Esophagus muscularis mucosa (tissue), 4 donors: ENCODE results near the gene TENM4. TPM values are rescaled to one million over a fixed set of nuclear protein-coding genes. Genes with fewer than 3 reads are reported as not detected.
A peak's percentile ranks its signal among the peaks of the same experiment; 100 is the strongest.

ENCODE experiments used
- DNase-seq: peaks from one replicate; pipeline ENCODE4 v3.0.0-alpha.2; 2017; ENCODE audit errors: extremely low spot score
- H3K27ac ChIP-seq, 4 donors: fragments of 200-600 bp; sonication (generic); replicated peaks in 1 of 4; 1 replicate in 3 of 4; 2 replicates in 1 of 4; pipeline ENCODE4 v1.5.1; 2016 to 2019; ENCODE audit warnings: mild to moderate bottlenecking in 1 of 4
- H3K27me3 ChIP-seq, 4 donors: fragments of 200-600 bp; sonication (generic); one replicate each; pipeline versions ENCODE4 v1.5.1 to v1.6.0; 2016 to 2019
- H3K36me3 ChIP-seq, 4 donors: fragments of 200-600 bp; sonication (generic); one replicate each; pipeline ENCODE4 v1.5.1; 2016 to 2019
- H3K4me1 ChIP-seq, 4 donors: fragments of 200-600 bp; sonication (generic); one replicate each; pipeline ENCODE4 v1.5.1; 2016 to 2019
- H3K4me3 ChIP-seq, 4 donors: fragments of 200-600 bp; sonication (generic); 1 replicate in 2 of 4; 2 replicates in 2 of 4; pipeline ENCODE4 v1.5.1; 2016 to 2019; ENCODE audit warnings: mild to moderate bottlenecking in 4 of 4, moderate library complexity in 1 of 4
- H3K9me3 ChIP-seq, 4 donors: fragments of 200-600 bp; sonication (generic); 1 replicate in 3 of 4; 2 replicates in 1 of 4; pipeline ENCODE4 v1.5.1; 2016 to 2019
- CTCF ChIP-seq, 3 experiments: fragments of 200-600 bp in 2 of 3; fragments of 450-650 bp in 1 of 3; sonication (generic) in 2 of 3; IDR thresholded peaks; one replicate each; pipeline ENCODE4 v1.5.1; 2017 to 2019; ENCODE audit warnings: antibody characterized with exemption in 3 of 3, mild to moderate bottlenecking in 2 of 3, moderate library complexity in 1 of 3
- EP300 ChIP-seq: sonication (generic); formaldehyde crosslinking; IDR thresholded peaks from one replicate; pipeline ENCODE4 v1.6.1; 2017; ENCODE audit warnings: antibody characterized with exemption
- POLR2A ChIP-seq: fragments of 450-650 bp; IDR thresholded peaks from one replicate; pipeline ENCODE4 v1.6.1; 2017; ENCODE audit warnings: antibody characterized with exemption, moderate library complexity, mild to moderate bottlenecking, low read depth
- POLR2AphosphoS5 ChIP-seq, 2 donors: sonication (generic); formaldehyde crosslinking; IDR thresholded peaks; one replicate each; pipeline ENCODE4 v1.6.1; 2017; ENCODE audit warnings: antibody characterized with exemption in 2 of 2
- WGBS: methylation state at CpG from one replicate; pipeline ENCODE4 v1.1.5; 2018; 5-methylcytosine and 5-hydroxymethylcytosine counted together
- intact Hi-C: fragments of 100-400 bp; cut with DNase I; formaldehyde crosslinking; loops from one replicate; pipeline ENCODE4 v1.15.1; 2023
- total RNA-seq, 4 donors: library from RNA; depleted of rRNA; stranded (reverse); fragments of >200 nt; gene quantifications; one replicate each; pipeline versions ENCODE4 v1.1.0 to v1.2.1, GENCODE V29; 2016

The TENM4 gene
- total RNA-seq, 4 donors from 2014 or later = 4.1 to 9.6 (median 8.0) TPM

DNA sequence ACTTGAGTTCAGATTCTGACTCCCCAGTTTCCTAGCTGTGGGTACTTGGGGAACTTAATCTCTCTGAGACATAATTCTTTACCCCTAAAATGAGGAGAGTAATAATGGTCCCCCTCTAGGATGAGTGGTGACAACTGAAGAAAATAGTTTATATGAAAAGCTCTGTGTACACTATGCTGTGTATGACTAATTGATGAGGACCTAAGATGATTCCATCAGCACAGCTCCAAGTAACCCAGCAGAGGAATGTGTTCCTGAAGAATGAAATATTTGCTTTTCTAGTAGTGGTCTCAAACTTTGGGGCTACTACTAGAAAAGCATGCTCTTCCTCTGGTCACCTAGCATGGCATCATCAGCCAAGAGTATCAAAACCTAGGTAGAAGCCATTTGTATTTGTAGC lies 648.9 kb downstream of the TENM4 start:
- intact Hi-C loops = loop anchor here (10.0 kb wide), 2 partner anchors 147 to 163 kb away; no protein-coding TSS in a partner anchor

GRCh38 chr11:78791254-78791653 lies 649.6 kb downstream of the TENM4 start:
- H3K9me3 ChIP-seq = no peaks in the 10 kb centered on the region
- H3K4me1 ChIP-seq = peaks cover 0 to 16% (median 5%) of the 10 kb centered on the region in 4 donors
- 60% methylated on average over 1 of the region's 1 CpG for WGBS
- TF ChIP-seq CTCF (IDR thresholded peaks at IDR 0.05) = no peak
- TF ChIP-seq POLR2A = no peak
- TF ChIP-seq EP300 = no peak
- no peak for TF ChIP-seq POLR2AphosphoS5 (IDR thresholded peaks at IDR 0.05)
- H3K27ac ChIP-seq = peak overlapping the region in 2 of 4 donors; percentile 0 to 39
- H3K36me3 ChIP-seq = no peaks in the 10 kb centered on the region
- intact Hi-C loops = loop anchor here (10.0 kb wide), 2 partner anchors 146 to 164 kb away; no protein-coding TSS in a partner anchor
- no peak overlapping the region for H3K4me3 ChIP-seq
- DNase-seq = no peak
- no peaks in the 10 kb centered on the region for H3K27me3 ChIP-seq

More for the DNA sequence above, 648.9 kb downstream of the TENM4 start:
- Histone ChIP-seq H3K36me3 (no peaks in the 10 kb centered on the region), H3K4me3 (no peak overlapping the region), H3K27me3 (no peaks in the 10 kb centered on the region), H3K27ac (peak overlapping the region in 1 of 4 donors; percentile 39), H3K9me3 (no peaks in the 10 kb centered on the region), H3K4me1 (peaks cover 0 to 16% (median 8%) of the 10 kb centered on the region in 4 donors)
- TF ChIP-seq POLR2A (no peak), CTCF (IDR thresholded peaks at IDR 0.05) (no peak), POLR2AphosphoS5 (IDR thresholded peaks at IDR 0.05) (no peak), EP300 (no peak)
- DNase-seq = no peak

- intact Hi-C loops = loop anchor here (10.0 kb wide), 2 partner anchors 146 to 164 kb away; no protein-coding TSS in a partner anchor
- peak overlapping the region in 2 of 4 donors; percentile 23 to 39 for H3K27ac ChIP-seq
- TF ChIP-seq POLR2AphosphoS5 (IDR thresholded peaks at IDR 0.05) = no peak
- TF ChIP-seq EP300 = no peak
- no peak overlapping the region for H3K4me3 ChIP-seq
- DNase-seq = no peak
- peaks cover 0 to 16% (median 3%) of the 10 kb centered on the region in 4 donors for H3K4me1 ChIP-seq
- H3K9me3 ChIP-seq = no peaks in the 10 kb centered on the region
- H3K36me3 ChIP-seq = no peaks in the 10 kb centered on the region
- no peaks in the 10 kb centered on the region for H3K27me3 ChIP-seq
Observed at GRCh38 chr11:78790784-78791183, 650.0 kb downstream of the TENM4 start.

- TF ChIP-seq CTCF (IDR thresholded peaks at IDR 0.05) (no peak), POLR2AphosphoS5 (IDR thresholded peaks at IDR 0.05) (no peak), POLR2A (no peak), EP300 (no peak)
- intact Hi-C loops = no loop called here
- WGBS = 93% methylated on average over 1 of the region's 1 CpG
Observed at GRCh38 chr11:78789375-78789774, 651.5 kb downstream of the TENM4 start.

GRCh38 chr11:78788533-78788932 lies 652.3 kb downstream of the TENM4 start:
- TF ChIP-seq EP300 = no peak
- no peaks in the 10 kb centered on the region for H3K27me3 ChIP-seq
- DNase-seq = no peak
- H3K9me3 ChIP-seq = no peaks in the 10 kb centered on the region
- 88% methylated on average over 1 of the region's 1 CpG for WGBS
- peaks cover 0 to 16% (median 3%) of the 10 kb centered on the region in 4 donors for H3K4me1 ChIP-seq
- H3K27ac ChIP-seq = no peak overlapping the region
- intact Hi-C loops = no loop called here
- no peak overlapping the region for H3K4me3 ChIP-seq
- H3K36me3 ChIP-seq = no peaks in the 10 kb centered on the region

More at GRCh38 chr11:78789375-78789774, 651.5 kb downstream of the TENM4 start:
- no peaks in the 10 kb centered on the region for H3K27me3 ChIP-seq
- H3K4me3 ChIP-seq = no peak overlapping the region
- no peaks in the 10 kb centered on the region for H3K9me3 ChIP-seq
- no peak for DNase-seq
- peaks cover 0 to 16% (median 3%) of the 10 kb centered on the region in 4 donors for H3K4me1 ChIP-seq
- no peak overlapping the region for H3K27ac ChIP-seq
- no peaks in the 10 kb centered on the region for H3K36me3 ChIP-seq

DNA sequence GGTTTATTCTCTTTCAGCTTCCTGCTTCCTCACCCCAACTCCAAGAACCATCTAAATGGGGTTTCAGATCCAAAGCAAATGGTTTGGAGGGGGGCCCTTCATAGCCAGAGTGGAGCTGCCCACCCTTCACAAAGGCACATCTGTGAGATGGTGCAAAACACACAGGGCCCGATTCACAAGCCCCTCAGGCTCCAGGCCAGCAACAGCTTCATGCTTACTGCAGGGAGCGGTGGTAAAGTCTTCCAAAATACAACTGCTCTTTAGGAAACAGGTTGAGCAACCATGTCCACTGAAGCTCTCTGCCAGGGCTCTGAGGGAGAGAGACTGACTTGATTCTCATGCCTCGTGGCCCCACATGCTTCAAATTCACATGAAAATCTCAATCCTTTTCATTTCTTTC lies 653.1 kb downstream of the TENM4 start:
- 82% methylated on average over 3 of the region's 3 CpGs for WGBS
- H3K4me1 ChIP-seq = peaks cover 0 to 16% (median 3%) of the 10 kb centered on the region in 4 donors
- H3K4me3 ChIP-seq = no peak overlapping the region
- intact Hi-C loops = no loop called here
- H3K36me3 ChIP-seq = no peaks in the 10 kb centered on the region
- no peak overlapping the region for H3K27ac ChIP-seq
- no peaks in the 10 kb centered on the region for H3K9me3 ChIP-seq
- H3K27me3 ChIP-seq = no peaks in the 10 kb centered on the region
- no peak for DNase-seq
- TF ChIP-seq POLR2AphosphoS5 (IDR thresholded peaks at IDR 0.05) (no peak), CTCF (IDR thresholded peaks at IDR 0.05) (no peak), POLR2A (no peak), EP300 (no peak)
